ENCODE measurements around the gene QPRT.

GRCh38 chr16:29684679-29685078 lies 5.7 kb downstream of the QPRT start:
- TF ChIP-seq EZH2phosphoT487 (IDR thresholded peaks at IDR 0.05; ENCODE audit: low read depth): no peak
- TF ChIP-seq, protein P1, sequence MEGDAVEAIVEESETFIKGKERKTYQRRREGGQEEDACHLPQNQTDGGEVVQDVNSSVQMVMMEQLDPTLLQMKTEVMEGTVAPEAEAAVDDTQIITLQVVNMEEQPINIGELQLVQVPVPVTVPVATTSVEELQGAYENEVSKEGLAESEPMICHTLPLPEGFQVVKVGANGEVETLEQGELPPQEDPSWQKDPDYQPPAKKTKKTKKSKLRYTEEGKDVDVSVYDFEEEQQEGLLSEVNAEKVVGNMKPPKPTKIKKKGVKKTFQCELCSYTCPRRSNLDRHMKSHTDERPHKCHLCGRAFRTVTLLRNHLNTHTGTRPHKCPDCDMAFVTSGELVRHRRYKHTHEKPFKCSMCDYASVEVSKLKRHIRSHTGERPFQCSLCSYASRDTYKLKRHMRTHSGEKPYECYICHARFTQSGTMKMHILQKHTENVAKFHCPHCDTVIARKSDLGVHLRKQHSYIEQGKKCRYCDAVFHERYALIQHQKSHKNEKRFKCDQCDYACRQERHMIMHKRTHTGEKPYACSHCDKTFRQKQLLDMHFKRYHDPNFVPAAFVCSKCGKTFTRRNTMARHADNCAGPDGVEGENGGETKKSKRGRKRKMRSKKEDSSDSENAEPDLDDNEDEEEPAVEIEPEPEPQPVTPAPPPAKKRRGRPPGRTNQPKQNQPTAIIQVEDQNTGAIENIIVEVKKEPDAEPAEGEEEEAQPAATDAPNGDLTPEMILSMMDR (IDR thresholded peaks at IDR 0.05; ENCODE audit: low read depth, low read length): no peak
